GM18502 (cell line): ENCODE data around the gene SERPINA1.

Experiments
- ATAC-seq: cut with Tn5 transposase; IDR thresholded peaks from one replicate; pipeline ENCODE4 v1.9.1; 2021; ENCODE audit warnings: mild to moderate bottlenecking; ENCODE audit not compliant: unreplicated experiment, poor library complexity

The SERPINA1 gene

DNA sequence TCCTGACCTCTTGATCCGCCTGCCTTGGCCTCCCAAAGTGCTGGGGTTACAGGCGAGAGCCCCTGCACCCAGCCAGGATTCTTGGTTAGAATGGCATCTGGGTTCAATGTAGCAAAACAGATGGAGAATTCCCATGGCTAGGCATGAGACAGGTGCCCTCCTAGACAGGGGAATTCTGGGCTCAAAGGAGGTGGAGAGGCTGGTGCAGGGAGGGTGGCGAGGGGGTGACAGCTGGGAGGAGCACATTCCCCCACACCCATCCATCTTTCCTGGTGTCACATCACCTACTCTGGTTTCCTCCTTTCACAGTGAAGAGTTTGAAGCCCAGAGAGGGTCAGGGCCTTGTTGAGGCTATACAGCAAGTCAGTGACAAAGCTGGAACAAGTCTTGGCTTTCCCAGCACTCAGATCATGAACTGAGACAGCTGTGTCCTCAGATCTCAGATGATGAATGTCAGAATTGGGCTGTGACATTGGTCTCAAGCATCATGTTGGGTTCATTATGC, 2.8 kb downstream of the SERPINA1 start:
- ATAC-seq = no peak

DNA sequence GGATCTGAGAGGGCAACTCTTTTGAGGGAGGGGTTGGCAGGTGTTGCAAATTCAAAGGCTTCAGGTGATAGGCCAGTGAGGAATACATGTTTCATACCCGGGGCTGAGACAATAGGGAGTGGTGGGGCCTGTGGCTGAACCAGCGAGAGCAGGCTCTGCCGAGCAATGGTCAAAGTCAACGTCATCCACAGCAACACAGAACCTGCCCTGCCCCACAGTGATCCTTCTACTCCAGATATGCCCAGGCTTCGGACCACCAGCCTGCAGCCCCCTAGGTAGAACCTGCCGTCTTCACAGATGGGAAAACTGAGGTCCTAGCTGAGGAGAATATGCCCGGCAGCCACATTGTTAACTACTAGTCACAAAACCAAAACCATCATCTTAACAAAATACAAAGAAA, 4.1 kb downstream of the SERPINA1 start:
- ATAC-seq = no peak

DNA sequence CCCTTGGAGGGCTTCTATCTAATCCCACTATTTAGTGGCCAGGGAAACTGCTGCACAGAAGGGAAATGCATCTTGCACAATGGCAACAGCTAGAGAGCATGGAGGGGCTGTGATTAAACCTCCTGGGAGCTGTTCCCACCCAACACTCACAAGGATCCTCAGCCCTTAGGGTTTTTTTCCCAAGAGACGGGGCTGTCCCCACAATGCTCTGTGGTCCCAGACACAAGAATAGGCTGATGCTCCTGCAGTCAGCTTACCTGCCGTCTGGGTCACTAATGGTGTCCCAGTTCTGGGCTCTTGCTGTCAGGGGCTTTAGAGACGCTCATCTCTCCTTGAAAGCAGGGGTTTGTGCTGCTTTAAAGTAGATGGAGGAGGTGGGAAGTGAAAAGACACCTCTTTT, 4.6 kb downstream of the SERPINA1 start:
- no peak for ATAC-seq

DNA sequence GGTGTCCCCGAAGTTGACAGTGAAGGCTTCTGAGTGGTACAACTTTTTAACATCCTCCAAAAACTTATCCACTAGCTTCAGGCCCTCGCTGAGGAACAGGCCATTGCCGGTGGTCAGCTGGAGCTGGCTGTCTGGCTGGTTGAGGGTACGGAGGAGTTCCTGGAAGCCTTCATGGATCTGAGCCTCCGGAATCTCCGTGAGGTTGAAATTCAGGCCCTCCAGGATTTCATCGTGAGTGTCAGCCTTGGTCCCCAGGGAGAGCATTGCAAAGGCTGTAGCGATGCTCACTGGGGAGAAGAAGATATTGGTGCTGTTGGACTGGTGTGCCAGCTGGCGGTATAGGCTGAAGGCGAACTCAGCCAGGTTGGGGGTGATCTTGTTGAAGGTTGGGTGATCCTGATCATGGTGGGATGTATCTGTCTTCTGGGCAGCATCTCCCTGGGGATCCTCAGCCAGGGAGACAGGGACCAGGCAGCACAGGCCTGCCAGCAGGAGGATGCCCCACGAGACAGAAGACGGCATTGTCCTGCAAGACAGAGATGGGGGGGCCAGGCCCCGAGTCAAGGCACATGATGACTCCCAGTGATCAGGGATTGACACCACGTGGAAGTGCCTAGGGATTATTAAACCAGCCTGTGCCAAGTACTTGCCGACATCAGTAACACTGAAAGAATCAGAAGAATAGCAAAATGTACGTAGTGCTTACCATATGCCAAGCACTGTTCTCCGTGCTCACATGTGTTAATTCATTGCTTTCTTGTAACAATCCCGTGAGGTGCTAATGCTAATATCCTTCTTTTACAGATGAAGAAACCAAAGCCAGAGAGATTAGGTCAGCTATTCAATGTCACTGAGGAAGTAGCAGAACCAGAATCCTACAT, 5.4 kb downstream of the SERPINA1 start:
- no peak for ATAC-seq

DNA sequence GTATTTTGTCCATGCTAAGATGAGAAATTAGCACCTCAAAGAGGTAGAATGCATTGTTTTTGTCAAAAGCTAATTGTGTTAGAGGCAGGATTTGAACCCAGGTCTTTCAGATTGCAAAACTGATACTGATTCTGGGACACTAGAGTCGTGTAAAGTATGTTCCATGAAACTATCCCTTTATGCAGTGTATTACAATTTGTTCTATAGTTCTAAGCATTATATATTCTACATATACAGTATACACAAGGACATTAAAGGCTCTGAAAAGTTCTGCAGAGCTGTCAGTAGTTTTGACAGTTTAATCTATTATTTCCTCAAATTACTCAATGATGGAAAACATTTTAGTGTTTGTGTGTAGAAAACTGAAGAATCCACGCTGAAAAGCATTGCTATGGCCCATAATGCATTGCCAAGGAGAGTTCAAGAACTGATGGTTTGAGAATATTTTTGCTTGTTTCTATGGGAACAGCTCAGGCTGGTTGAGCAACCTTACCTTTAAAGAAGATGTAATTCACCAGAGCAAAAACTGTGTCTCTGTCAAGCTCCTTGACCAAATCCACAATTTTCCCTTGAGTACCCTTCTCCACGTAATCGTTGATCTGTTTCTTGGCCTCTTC, 6.2 kb downstream of the SERPINA1 start:
- ATAC-seq = no peak

DNA sequence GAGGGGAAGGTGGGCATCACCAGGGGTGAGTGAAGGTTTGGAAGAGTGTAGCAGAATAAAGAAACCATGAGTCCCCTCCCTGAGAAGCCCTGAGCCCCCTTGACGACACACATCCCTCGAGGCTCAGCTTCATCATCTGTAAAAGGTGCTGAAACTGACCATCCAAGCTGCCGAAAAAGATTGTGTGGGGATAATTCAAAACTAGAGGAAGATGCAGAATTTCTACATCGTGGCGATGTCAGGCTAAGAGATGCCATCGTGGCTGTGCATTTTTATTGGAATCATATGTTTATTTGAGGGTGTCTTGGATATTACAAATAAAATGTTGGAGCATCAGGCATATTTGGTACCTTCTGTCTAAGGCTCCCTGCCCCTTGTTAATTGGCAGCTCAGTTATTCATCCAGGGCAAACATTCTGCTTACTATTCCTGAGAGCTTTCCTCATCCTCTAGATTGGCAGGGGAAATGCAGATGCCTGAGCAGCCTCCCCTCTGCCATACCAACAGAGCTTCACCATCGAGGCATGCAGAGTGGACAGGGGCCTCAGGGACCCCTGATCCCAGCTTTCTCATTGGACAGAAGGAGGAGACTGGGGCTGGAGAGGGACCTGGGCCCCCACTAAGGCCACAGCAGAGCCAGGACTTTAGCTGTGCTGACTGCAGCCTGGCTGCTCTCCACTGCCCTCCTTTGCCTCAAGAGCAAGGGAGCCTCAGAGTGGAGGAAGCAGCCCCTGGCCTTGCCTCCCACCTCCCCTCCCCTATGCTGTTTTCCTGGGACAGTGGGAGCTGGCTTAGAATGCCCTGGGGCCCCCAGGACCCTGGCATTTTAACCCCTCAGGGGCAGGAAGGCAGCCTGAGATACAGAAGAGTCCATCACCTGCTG, 7.0 kb downstream of the SERPINA1 start:
- no peak for ATAC-seq

DNA sequence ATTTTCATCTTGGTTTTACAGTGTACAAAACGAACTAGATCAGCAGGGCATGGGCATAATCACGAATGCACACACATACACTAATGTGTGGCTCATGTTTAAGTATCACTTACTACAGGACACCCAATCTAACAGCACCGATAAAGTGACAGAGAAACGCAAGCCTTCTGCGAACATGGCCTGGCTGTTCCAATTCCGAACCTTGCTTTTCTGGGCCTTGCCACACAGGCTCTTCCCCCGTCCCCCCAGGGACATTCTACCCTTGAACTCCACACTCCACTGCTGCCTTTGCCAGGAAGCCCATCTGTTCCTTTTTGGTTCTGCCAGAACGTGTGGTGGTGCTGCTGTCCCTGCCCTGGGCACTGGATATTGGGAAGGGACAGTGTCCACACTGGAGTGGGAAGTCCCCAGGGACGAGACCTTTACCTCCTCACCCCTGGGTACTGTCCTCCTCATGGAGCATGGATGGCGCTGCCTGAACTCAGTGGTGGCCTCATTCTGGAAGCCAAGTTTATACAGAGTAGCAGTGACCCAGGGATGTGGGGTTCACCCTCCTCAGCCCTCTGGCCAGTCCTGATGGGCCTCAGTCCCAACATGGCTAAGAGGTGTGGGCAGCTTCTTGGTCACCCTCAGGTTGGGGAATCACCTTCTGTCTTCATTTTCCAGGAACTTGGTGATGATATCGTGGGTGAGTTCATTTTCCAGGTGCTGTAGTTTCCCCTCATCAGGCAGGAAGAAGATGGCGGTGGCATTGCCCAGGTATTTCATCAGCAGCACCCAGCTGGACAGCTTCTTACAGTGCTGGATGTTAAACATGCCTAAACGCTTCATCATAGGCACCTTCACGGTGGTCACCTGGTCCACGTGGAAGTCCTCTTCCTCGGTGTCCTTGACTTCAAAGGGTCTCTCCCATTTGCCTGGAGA, 7.9 kb downstream of the SERPINA1 start:
- ATAC-seq = no peak

DNA sequence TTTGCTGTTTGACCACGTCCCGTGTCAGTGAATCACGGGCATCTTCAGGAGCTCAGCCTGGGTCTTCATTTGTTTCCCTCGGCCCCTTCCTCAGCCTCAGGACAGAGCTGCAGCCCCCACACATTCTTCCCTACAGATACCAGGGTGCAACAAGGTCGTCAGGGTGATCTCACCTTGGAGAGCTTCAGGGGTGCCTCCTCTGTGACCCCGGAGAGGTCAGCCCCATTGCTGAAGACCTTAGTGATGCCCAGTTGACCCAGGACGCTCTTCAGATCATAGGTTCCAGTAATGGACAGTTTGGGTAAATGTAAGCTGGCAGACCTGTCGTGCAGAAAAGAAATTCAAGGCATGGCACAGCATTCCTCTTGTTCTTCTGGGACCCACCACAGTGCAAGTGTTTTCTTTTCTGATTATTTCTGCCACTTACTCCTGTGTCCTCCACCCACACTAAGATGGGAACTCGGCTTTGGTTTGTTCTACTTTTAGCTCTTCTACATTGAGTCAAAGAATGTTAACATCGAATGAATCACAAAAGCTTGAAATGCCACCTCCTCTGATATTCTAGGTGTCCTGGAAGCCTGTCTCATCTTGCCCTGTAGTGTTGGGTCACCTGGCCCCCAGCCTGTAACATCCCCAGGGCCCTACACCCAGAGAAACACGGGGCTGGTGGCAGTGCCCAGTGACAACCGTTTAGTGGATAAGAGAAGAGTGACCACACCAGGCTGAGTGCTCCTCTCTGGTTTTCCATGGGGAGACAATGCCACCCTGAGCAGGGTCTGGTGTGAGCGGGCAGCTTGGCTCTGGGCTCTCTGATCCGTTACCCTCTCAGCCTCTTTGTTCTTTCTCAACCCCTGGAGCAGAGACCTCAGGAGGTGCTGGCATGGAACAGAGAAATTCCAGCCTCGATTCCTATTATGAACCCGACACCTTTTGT, 8.8 kb downstream of the SERPINA1 start:
- ATAC-seq = no peak

DNA sequence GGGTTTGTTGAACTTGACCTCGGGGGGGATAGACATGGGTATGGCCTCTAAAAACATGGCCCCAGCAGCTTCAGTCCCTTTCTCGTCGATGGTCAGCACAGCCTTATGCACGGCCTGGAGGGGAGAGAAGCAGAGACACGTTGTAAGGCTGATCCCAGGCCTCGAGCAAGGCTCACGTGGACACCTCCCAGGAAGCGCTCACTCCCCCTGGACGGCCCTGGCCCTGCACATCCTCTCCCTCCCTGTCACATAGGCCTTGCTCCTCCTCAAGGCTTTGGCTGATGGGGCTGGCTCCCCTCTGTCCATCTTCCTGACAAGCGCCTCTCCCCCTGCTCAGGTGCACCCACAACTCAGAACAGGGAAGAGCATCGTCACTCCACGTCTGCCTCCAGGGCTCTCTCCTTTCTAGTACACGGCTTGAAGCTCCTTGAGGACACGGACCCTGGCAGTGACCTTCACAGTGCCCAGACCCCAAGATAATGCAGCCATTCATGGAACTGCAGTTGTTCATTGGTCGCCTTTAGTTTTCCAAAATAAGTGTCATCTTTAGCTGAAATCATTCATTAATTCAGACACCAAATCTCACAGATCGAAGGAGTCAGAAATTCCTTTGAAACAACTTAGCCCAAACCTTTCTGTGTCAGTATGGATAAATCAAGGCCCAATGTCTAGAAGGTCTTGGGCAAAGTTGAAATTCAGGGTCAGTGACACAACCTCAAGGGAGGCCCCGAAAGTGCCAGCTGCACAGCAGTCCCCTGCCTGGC, 9.7 kb downstream of the SERPINA1 start:
- no peak for ATAC-seq

DNA sequence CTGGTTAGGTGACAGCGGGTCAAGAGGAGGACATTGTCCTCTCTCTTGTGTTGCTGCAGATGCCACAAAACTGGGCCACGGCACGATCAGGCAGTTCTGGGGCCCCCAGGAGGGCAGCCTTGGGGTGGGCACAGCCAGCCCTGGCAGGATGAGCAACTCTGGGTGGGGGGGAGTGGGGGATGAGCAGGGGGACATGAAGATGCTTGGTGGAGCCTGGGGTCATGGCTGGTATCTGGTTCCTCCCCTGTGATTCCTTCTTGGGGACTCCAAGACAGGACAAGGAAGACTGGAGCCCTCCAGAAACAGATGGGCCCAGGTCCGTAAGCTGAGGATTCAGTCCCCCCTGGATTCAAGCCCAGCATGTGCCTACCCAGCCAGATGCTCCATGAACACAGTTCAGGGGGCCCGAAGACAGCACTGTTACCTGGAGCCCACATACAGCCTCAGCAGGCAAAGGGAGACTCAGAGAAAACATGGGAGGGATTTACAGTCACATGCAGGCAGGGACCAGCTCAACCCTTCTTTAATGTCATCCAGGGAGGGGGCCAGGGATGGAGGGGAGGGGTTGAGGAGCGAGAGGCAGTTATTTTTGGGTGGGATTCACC, 10.4 kb downstream of the SERPINA1 start:
- ATAC-seq = no peak

DNA sequence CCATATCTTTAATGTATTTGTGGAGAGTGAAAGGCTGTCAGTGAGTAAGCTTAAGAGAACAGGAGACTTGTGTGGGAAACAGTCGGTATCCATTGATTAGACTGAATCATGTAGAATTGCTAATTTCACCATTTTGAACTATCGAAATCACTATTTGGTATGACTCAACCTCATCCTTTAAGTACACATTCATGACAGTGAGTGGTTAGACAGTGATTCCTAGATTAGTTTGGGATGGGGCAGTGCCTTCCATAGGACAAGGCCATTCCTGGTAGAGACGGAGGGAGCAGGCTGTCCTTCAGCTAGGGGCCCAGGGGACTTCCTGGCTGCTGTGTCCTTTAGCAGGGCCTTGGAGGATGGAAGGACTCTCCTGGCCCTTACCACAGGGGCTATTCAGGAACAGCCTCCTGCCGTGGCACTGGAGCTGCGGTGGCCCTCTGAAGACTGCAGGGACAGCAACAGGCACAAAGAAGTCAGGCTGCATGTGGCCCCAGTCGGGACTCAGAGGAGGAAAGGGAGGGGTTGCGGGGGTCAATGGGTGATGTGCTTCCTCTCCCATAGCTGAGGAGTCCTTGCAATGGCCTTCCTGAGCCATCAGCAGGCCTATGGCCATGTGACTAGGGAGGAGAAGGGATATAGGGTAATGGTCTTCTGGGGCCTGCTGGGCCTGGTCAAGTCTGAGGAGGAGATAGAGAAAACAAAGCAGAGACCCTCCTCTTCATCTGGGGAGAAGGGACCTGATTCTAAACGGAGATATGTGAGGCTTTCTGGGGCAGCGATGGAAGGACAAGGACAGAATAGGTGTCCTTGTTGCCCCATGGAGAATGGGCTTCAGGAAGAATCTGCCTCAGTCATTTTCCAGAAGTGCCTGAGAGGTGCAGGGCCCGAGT, 11.2 kb downstream of the SERPINA1 start:
- ATAC-seq = no peak

DNA sequence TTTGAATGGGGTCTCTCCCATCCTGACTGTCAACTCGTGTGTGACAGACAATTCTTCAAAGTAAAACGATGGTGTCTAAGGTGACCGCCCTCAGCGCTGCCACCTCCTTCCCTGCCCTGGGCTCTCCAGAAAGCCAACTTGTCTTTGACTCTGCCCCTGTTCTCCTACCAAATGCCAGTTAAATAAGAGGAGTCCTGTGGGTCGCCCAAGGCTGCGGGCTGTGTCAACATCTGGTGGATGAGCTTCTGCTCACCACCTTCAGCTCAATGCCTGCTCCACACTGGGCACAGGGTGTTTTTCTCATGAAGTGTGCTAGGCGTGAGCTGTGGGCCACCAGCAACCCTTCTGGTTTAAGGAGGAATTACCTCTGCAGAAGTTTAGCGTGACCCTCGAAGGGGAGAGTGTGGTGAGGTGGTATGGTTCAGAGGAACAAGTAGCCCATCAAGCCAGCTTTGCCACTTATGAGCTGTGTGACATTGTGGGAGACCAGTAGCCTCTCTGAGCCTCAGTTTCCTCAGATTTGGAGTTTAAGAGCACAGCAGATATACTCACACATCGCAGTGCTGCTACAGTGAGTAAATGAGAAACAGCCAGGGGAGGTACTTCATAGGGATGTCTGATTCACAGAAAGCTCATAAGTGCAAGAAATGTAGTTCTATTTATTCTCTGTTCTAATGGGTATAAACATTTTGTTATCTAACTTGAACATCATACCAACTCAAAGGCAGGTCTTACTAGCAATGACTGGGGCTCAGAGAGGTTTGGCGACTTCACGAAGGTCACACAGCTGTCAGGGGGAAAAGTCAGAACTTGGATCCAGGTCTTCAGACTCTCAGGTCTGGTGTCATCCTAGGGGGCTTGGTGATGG, 12.1 kb downstream of the SERPINA1 start:
- no peak for ATAC-seq

DNA sequence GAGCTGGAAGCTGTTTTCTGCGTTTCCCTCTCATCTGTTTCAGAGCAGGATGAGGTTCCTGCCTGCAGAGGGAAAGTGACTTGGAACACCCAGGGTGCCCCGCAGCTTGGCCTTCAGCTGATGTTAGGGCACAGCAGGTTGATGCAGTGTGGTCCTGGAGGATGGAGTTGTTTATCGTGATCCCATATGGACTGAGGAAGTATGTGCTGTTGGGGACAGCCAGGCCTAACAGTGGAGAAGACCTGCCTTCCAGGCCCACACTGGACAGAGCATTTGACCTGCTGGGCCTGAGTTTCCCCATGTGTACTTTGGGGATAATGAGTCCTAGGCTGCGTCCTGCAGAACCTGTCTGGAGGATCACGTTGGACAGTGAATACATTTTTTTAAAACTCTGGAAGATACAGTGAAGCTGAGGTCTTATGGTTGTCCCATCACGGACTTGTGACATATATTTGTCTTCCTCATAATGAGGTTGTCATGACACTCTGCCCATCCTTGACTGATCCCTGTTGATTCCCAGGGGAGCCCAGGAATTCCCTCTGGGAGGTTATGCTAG, 12.8 kb downstream of the SERPINA1 start:
- no peak for ATAC-seq

DNA sequence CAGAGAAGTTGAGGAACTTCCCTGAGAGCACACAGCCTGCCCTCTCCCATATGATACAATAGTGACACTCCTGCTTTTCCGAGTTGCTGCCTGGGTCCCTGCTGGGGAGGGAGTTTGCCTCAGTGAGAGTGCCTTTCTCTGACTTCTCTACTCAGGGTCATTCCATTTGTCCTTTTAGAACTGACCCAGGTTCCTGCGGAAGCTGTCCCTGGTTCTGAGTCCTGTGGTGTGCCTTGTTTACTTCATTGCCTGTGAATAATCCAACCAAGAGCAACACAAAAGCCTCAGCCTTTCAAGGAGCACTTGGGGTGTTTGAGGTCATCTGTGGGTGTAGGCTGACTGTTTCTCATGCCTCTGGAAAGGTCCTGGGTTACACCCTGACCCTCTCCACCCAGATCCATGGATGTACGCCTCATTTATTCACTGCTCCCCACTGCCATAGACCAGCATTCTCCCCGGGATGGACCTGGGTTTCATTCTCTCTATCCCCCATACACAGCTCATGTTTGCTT, 13.6 kb downstream of the SERPINA1 start:
- ATAC-seq = no peak

DNA sequence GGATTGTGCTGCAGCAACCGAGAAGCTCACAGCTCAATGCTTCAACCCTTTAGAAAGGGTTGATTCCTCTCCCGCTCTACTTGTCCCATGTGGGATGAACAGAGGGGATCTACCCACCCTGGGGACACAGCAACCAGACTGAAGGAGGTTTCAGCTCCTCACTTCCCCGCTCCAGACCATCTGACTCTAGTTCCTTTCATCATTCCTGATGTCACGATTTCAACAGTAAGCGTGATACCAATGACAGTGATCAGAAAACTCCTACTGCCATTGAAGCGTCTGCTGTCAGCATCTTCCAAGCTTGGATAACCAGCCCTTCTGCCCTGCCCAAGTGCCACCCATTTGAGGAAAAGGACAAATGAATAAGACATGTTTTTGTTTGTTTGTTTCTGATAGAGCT, 14.3 kb downstream of the SERPINA1 start:
- no peak for ATAC-seq
